Measurements from ENCODE around the gene INSM2. TPM values are rescaled to one million over a fixed set of nuclear protein-coding genes. Genes with fewer than 3 reads are reported as not detected.

INSM2 gene
- total and polyA plus RNA-seq, 2 of the 13 experiments (the other 11 are each of a cell fraction or from before 2014, with no cell fraction given), result not detected

GRCh38 chr14:35531960-35532747 is 1.8 kb upstream of the INSM2 start:
- no peaks in the 10 kb centered on the region for H3K79me2 ChIP-seq (ENCODE audit: insufficient read depth, low read length)
- H3K4me1 ChIP-seq (ENCODE audit: insufficient read depth, low read length), result peaks cover 20% of the 10 kb centered on the region
- no TSS peak for BruUV-seq (replicated peaks)
- H4K20me1 ChIP-seq (ENCODE audit: insufficient read depth, low read length), result peaks cover 25% of the 10 kb centered on the region; the same call in 1 of the 2 replicates
- H3K9ac ChIP-seq (ENCODE audit: insufficient read depth, low read depth, low read length), result no peak overlapping the region
- no peak overlapping the region for H3K4me3 ChIP-seq (replicated peaks in 1 of 3; ENCODE audit: insufficient read depth in 1 of 3, low read depth in 2 of 3, low read length in 3 of 3)
- ATAC-seq, result no peak
- no peak overlapping the region for H3K27ac ChIP-seq (ENCODE audit: extremely low read length, insufficient read depth, low read length)
- ChIA-PET CTCF (ENCODE audit: low intra/inter-chr PET ratio, low total read pairs) (no interaction called here), POLR2A (no interaction called here)
- FAIRE-seq, result no peak
- TF ChIP-seq CBX2 (IDR thresholded peaks at IDR 0.05; ENCODE audit: low read depth, low read length) (peak; percentile 86), CBX2 (CRISPR knock-in tag; IDR thresholded peaks at IDR 0.05; ENCODE audit: low read depth) (no peak), MAFK (conservative IDR thresholded peaks at IDR 0.05 in 1 of 2, IDR thresholded peaks at IDR 0.05 in 1 of 2; ENCODE audit: low read length in 2 of 2) (peak; percentile 61 to 65), ATF1 (CRISPR knock-in tag; IDR thresholded peaks at IDR 0.05) (peak; percentile 38; the same call in 1 of the 2 replicates), ZNF30 (CRISPR knock-in tag; IDR thresholded peaks at IDR 0.05) (no peak), MAFF (IDR thresholded peaks at IDR 0.05; ENCODE audit: low read depth, low read length) (peak; percentile 39; the same call in 1 of the 2 replicates), E2F2 (CRISPR knock-in tag; IDR thresholded peaks at IDR 0.05; ENCODE audit: borderline replicate concordance) (no peak)
- peaks cover 13 to 55% of the 10 kb centered on the region in 2 experiments for H3K27me3 ChIP-seq (ENCODE audit: control insufficient read depth in 1 of 2, insufficient read depth in 2 of 2, low read length in 2 of 2)
- intact Hi-C loops (cut with micrococcal nuclease; ENCODE audit: unreplicated experiment) (loop anchor here (5.0 kb wide), 2 partner anchors 95 to 155 kb away; no protein-coding TSS in a partner anchor), in situ Hi-C loops (cut with HindIII; ENCODE audit: extremely low pct_ligation_motif_present, low pct_unique_long_range_greater_than_20kb) (loop anchor here (10.0 kb wide), 1 partner anchor 283 kb away; no protein-coding TSS in a partner anchor)
- 91% methylated on average over 1 of the region's 1 CpG for WGBS (ENCODE audit: low lambda C conversion rate)
- no peak overlapping the region for H2AFZ ChIP-seq (ENCODE audit: low read length)
- no peak overlapping the region for H3K4me2 ChIP-seq (ENCODE audit: low read depth, low read length)
- no peak for DNase-seq (ENCODE audit: low spot score)
- H3K9me3 ChIP-seq (ENCODE audit: low read length), result no peaks in the 10 kb centered on the region
- no peaks in the 10 kb centered on the region for H3K36me3 ChIP-seq (replicated peaks in 1 of 2; ENCODE audit: control insufficient read depth in 1 of 2, insufficient read depth in 2 of 2, low read length in 2 of 2)

Data from HepG2 (cell line).